Adipocyte (in vitro differentiated cells): ENCODE results near the gene ASTN2.

Source experiments
- DNase-seq: peaks from one replicate; pipeline ENCODE4 v3.0.0-alpha.2; 2015; ENCODE audit warnings: low read depth
- H3K27me3 ChIP-seq: replicated peaks from 2 replicates; pipeline ENCODE4 v1.7.0; 2013; ENCODE audit warnings: mild to moderate bottlenecking, low read length, moderate library complexity; ENCODE audit not compliant: control insufficient read depth, insufficient read depth
- H3K36me3 ChIP-seq: 2 replicates; pipeline ENCODE4 v1.7.0; 2013; ENCODE audit warnings: low read length, mild to moderate bottlenecking, moderate library complexity; ENCODE audit not compliant: control insufficient read depth, insufficient read depth, severe bottlenecking
- H3K4me1 ChIP-seq: 2 replicates; pipeline ENCODE4 v1.7.0; 2013; ENCODE audit warnings: mild to moderate bottlenecking, low read length, moderate library complexity; ENCODE audit not compliant: control insufficient read depth, insufficient read depth
- H3K4me3 ChIP-seq: 2 replicates; pipeline ENCODE4 v1.7.0; 2013; ENCODE audit warnings: mild to moderate bottlenecking, low read length, moderate library complexity
- H3K9ac ChIP-seq: 2 replicates; pipeline ENCODE4 v1.7.0; 2013; ENCODE audit warnings: mild to moderate bottlenecking, low read length, moderate library complexity
- H3K9me3 ChIP-seq: 2 replicates; pipeline ENCODE4 v1.7.0; 2013; ENCODE audit warnings: mild to moderate bottlenecking, low read length, moderate library complexity; ENCODE audit not compliant: control insufficient read depth

The ASTN2 gene

DNA sequence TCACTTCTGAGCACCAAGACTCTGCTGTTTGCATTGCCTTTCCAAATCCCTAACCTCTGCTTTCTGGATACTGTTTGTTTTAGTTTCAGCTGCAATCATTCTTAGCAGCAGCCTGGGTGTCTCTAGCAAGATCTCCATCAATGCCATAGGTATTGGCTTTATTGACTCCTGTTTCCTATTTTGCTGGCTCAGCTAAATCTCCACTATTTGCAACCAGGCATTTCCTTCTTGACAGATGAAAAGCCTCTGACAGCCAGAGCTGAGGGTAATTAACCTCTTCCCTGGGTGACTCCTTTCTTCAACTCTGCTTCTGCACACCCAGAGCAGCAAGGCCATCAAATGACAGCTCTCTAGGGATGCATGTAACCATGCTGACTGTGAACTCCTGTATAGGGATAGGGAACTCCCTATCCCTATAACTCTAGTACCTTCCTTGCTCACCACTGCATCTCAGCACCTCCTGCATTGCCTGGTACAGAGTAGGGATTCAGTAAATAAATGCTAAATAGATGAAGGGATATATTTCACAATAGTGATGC, 434.2 kb downstream of the ASTN2 start:
- H3K4me1 ChIP-seq: no peaks in the 10 kb centered on the region
- H3K9ac ChIP-seq: no peak overlapping the region
- no peaks in the 10 kb centered on the region for H3K27me3 ChIP-seq
- no peaks in the 10 kb centered on the region for H3K36me3 ChIP-seq
- H3K4me3 ChIP-seq: no peak overlapping the region
- H3K9me3 ChIP-seq: no peaks in the 10 kb centered on the region
- no peak for DNase-seq

DNA sequence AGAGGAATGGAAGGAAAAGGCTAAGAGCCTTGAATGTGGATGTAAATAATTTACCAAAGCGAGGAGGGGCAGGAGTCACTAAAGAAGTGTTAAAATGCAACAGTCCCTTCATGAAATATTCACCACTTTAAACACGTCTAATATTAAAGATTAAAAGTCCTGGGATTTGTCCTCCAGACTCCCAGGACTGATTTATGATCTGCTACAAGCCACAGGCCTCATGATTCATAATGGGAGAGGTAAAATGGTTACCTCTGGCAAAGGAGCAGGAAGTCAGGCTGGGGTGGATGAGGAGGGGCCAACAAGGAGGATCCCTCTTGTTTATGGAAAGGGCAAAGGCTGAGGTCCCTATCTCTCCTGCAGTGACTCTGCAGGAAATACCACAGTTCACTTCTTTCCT, 435.4 kb downstream of the ASTN2 start:
- Histone ChIP-seq H3K36me3 (no peaks in the 10 kb centered on the region), H3K27me3 (no peaks in the 10 kb centered on the region), H3K4me3 (no peak overlapping the region), H3K9ac (no peak overlapping the region), H3K9me3 (no peaks in the 10 kb centered on the region), H3K4me1 (no peaks in the 10 kb centered on the region)
- no peak for DNase-seq

- no peaks in the 10 kb centered on the region for H3K36me3 ChIP-seq
- H3K27me3 ChIP-seq: no peaks in the 10 kb centered on the region
- DNase-seq: no peak
- no peaks in the 10 kb centered on the region for H3K9me3 ChIP-seq
- no peak overlapping the region for H3K4me3 ChIP-seq
- H3K4me1 ChIP-seq: no peaks in the 10 kb centered on the region
- no peak overlapping the region for H3K9ac ChIP-seq
These were observed 436.7 kb downstream of the ASTN2 start for GRCh38 chr9:116978155-116978554.

DNA sequence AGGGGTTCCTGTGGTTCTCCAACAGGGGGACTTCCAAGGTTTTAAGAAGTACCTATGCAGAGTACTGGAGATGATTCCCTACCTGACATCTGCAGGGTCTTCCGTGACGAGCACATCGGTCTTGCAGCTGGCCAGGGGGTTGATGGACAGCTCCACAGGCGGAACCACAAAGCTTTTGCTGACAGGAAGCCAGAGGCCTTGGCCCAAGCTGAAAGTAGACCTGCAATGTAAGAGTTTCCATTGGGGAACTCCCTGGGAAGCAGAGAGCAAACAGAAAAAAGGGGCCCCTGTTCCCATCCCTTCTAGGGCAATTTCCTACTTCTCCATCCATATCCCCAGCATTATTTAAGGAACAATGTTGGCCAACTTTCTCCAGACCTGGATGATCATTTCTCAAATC, 439.7 kb downstream of the ASTN2 start:
- Histone ChIP-seq H3K4me3 (no peak overlapping the region), H3K36me3 (no peaks in the 10 kb centered on the region), H3K9me3 (no peaks in the 10 kb centered on the region), H3K4me1 (no peaks in the 10 kb centered on the region), H3K27me3 (no peaks in the 10 kb centered on the region), H3K9ac (no peak overlapping the region)
- DNase-seq: no peak

GRCh38 chr9:116966199-116966598, 448.7 kb downstream of the ASTN2 start:
- no peaks in the 10 kb centered on the region for H3K4me1 ChIP-seq
- H3K27me3 ChIP-seq: peaks cover 14% of the 10 kb centered on the region
- H3K9ac ChIP-seq: no peak overlapping the region
- no peak overlapping the region for H3K4me3 ChIP-seq
- no peaks in the 10 kb centered on the region for H3K9me3 ChIP-seq
- H3K36me3 ChIP-seq: no peaks in the 10 kb centered on the region
- no peak for DNase-seq

DNA sequence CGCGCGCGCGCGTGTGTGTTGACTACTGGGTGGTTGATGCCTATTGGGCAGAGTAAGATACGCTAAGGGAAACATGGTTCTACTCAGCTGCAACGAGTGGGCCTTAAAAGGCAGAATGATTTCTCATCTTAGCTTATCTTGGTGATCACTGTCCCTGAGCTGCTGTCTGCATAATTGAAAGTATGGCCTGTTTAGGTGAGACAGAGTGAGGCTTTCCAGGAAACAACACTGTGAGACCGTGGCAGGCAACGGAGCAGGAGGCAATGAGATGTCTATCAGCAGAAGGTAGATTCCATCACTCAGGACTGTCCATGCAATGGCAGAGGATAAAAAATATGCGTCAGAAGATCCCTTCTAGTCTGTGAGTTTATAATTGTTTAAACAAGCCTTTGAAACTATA, 450.6 kb downstream of the ASTN2 start:
- H3K4me3 ChIP-seq: no peak overlapping the region
- no peak for DNase-seq
- peaks cover 25% of the 10 kb centered on the region for H3K27me3 ChIP-seq
- no peaks in the 10 kb centered on the region for H3K9me3 ChIP-seq
- no peaks in the 10 kb centered on the region for H3K36me3 ChIP-seq
- H3K4me1 ChIP-seq: no peaks in the 10 kb centered on the region
- no peak overlapping the region for H3K9ac ChIP-seq

DNA sequence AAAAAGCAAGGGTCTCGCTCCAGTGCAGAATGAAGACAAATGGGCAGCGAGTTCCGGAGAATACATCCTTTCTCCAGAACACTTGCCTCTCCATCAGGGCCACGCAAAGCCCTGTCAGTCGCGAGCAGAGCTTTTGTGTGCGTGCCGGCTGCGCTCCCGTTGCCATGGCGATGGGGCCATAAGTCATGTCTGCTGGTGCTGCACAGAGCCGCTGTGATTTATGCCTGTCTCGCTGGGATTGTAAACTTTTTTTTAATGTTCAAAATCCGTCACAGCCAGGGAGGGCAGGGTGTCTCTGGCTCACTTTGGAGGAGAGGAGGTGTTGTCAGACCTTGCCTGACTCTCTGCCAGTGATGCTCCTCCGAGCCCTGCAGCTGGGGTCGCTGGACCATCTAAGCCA, 455.0 kb downstream of the ASTN2 start:
- Histone ChIP-seq H3K9me3 (no peaks in the 10 kb centered on the region), H3K36me3 (no peaks in the 10 kb centered on the region), H3K27me3 (peaks cover 28% of the 10 kb centered on the region), H3K4me3 (no peak overlapping the region), H3K9ac (no peak overlapping the region), H3K4me1 (no peaks in the 10 kb centered on the region)
- DNase-seq: no peak

GRCh38 chr9:116958881-116959280, 456.0 kb downstream of the ASTN2 start:
- H3K4me1 ChIP-seq: no peaks in the 10 kb centered on the region
- H3K27me3 ChIP-seq: peaks cover 28% of the 10 kb centered on the region
- no peak overlapping the region for H3K9ac ChIP-seq
- H3K4me3 ChIP-seq: no peak overlapping the region
- no peaks in the 10 kb centered on the region for H3K9me3 ChIP-seq
- H3K36me3 ChIP-seq: no peaks in the 10 kb centered on the region
- DNase-seq: no peak

DNA sequence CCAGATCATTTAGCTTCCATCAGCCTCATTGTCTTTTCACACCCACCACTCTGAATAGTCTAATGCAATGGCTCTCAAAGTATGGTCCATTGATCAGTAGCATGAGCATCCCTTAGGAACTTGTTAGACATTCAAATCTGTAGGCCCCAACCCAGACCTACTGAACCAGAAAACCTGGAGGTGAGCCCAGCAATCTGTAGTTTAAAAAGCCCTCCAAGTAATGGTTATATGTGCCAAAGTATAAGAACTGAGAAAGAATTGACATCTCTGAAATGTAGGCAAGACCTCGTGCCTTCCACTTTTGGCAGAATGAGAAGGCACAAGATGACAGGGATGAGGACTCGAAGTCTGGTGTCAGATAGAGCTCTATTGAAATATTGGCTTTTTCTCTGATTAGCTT, 460.1 kb downstream of the ASTN2 start:
- H3K36me3 ChIP-seq: no peaks in the 10 kb centered on the region
- H3K27me3 ChIP-seq: peaks cover 8% of the 10 kb centered on the region
- peaks cover 14% of the 10 kb centered on the region for H3K4me1 ChIP-seq
- H3K9me3 ChIP-seq: no peaks in the 10 kb centered on the region
- H3K9ac ChIP-seq: no peak overlapping the region
- no peak overlapping the region for H3K4me3 ChIP-seq
- DNase-seq: no peak

DNA sequence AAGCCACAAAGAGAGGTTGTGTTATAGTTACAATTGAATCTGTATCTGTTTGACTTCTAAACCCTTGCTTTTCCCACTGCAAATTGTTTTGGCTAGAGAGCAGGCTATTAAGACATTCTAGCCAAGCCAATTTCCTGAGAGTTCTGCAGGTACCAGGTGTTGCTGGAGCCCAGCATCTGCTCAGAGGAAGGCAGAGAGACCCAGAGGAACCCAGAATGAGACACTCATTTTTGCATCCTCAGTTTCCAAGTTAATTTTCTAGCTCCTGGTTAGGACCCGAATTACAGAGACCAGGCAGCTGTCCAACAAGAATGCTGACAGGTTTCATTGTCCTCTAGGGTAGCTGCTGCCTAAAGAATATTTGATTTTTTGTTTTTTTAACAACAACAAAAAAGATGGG, 461.6 kb downstream of the ASTN2 start:
- Histone ChIP-seq H3K4me1 (peaks cover 14% of the 10 kb centered on the region), H3K4me3 (no peak overlapping the region), H3K9me3 (no peaks in the 10 kb centered on the region), H3K9ac (no peak overlapping the region), H3K36me3 (no peaks in the 10 kb centered on the region), H3K27me3 (no peaks in the 10 kb centered on the region)
- DNase-seq: no peak

GRCh38 chr9:116952436-116952810, 462.4 kb downstream of the ASTN2 start:
- DNase-seq: no peak
- Histone ChIP-seq H3K4me3 (no peak overlapping the region), H3K27me3 (no peaks in the 10 kb centered on the region), H3K9ac (no peak overlapping the region), H3K4me1 (peaks cover 14% of the 10 kb centered on the region), H3K36me3 (no peaks in the 10 kb centered on the region), H3K9me3 (no peaks in the 10 kb centered on the region)

DNA sequence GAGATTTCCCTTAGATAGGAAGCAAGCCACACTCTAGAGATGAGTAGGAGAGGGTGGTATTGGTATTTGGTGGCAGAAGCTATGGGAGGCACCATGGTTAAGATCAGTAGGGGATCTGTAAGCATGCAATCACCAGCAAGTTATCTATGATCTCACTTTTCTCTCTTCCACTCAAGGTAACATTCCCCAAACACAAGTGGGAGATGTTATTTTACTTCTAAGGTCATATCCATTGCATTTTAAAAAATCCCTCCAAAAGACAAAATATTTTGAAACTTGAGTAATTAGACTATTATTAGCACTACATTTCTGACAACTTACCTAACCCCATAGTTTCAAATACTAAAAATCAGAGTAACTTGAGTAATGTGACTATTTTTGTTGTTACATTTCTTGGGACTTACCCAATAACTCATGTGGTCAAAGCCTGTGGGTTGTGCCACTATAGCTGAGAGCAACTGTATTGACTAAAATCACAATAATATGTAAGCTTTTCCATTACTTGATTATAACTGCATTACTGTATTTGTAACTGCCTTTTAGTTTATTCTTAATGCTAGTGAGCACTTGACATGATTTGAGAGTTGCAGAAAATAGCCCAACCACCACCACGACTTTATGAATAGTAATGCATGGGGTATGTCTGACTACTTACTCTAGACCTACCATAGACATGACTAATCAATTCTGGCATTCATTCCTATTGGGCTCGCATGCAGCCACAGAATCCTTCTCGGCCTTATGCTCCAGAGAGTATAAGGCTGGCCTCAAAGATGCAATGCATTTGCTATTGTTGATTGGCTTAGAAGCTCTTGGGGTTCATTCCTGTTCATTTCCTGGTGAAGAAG, 463.0 kb downstream of the ASTN2 start:
- peaks cover 14% of the 10 kb centered on the region for H3K4me1 ChIP-seq
- H3K36me3 ChIP-seq: no peaks in the 10 kb centered on the region
- H3K9me3 ChIP-seq: no peaks in the 10 kb centered on the region
- H3K4me3 ChIP-seq: no peak overlapping the region
- no peak overlapping the region for H3K9ac ChIP-seq
- DNase-seq: peak; percentile 21
- no peaks in the 10 kb centered on the region for H3K27me3 ChIP-seq
